Activated B cell treated with CpG ODN at 0.5 μM for 24 hours (primary cell): ENCODE data around the gene BABAM2. TPM values are rescaled to one million over a fixed set of nuclear protein-coding genes. Genes with fewer than 3 reads are reported as not detected.

ENCODE experiments used
- ATAC-seq: fragments of 200-7000 bp; cut with Tn5 transposase; one replicate; pipeline ENCODE4 v1.10.0; 2021; ENCODE audit warnings: low read depth, mild to moderate bottlenecking, moderate library complexity
- CTCF ChIA-PET: fragments of 350-600 bp; sonication (Branson Sonifier 250); formaldehyde crosslinking; loops from one replicate; lab custom pipeline; 2021; ENCODE audit warnings: antibody characterized with exemption; lab: Charles Lee
- POLR2A ChIA-PET: fragments of 350-600 bp; sonication (Branson Sonifier 250); formaldehyde crosslinking; loops from one replicate; lab custom pipeline; 2021; ENCODE audit warnings: antibody characterized with exemption; lab: Charles Lee
- DNase-seq: peaks from one replicate; pipeline ENCODE4 v3.0.0; 2022
- H3K27ac Mint-ChIP-seq: one replicate; pipeline ENCODE4 v1.8.0; 2020; ENCODE audit warnings: mixed read lengths
- H3K27me3 Mint-ChIP-seq: one replicate; pipeline ENCODE4 v1.8.0; 2021; ENCODE audit warnings: mixed read lengths
- H3K36me3 Mint-ChIP-seq: one replicate; pipeline ENCODE4 v1.8.0; 2021; ENCODE audit warnings: low read depth, mixed read lengths
- H3K4me1 Mint-ChIP-seq: one replicate; pipeline ENCODE4 v1.8.0; 2021; ENCODE audit warnings: mixed read lengths
- H3K4me3 Mint-ChIP-seq: one replicate; pipeline ENCODE4 v1.8.0; 2020; ENCODE audit warnings: mild to moderate bottlenecking, mixed read lengths
- H3K9me3 Mint-ChIP-seq: one replicate; pipeline ENCODE4 v1.8.0; 2020; ENCODE audit warnings: mixed read lengths
- CTCF ChIP-seq: fragments of 200-600 bp; IDR thresholded peaks from one replicate; pipeline ENCODE4 v1.8.0; 2022; ENCODE audit warnings: antibody characterized with exemption, mild to moderate bottlenecking
- intact Hi-C: fragments of 100-400 bp; cut with micrococcal nuclease; formaldehyde crosslinking; loops from one replicate; pipeline ENCODE4 v1.15.1; 2024
- total RNA-seq: library from RNA; stranded (reverse); gene quantifications from 2 replicates; pipeline ENCODE4 v1.2.3, GENCODE V29; 2022

The BABAM2 gene
- total RNA-seq, 1 donor from 2014 or later = 55.6 TPM

DNA sequence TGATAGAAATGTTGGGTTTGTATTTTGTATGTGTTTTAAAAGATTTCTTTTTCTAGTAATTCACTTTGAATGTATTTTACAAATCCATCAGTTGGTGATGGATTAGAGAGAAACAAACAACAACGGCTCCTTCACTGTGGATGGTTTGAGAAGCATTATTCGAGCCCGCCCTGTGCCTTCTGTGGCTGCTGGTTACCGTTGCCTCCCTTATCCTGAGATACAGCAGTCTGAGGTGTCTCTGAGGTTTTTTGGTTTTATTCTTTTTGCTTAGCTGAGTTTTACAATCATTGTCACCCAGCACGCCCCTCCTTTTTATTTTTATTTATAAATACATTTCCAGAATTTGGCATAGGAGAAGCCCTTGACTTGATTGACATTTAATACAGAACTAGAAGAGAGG lies 168.3 kb downstream of the BABAM2 start:
- H3K27ac Mint-ChIP-seq = no peak overlapping the region
- intact Hi-C loops = no loop called here
- no peak for ATAC-seq
- H3K36me3 Mint-ChIP-seq = peaks cover 21% of the 10 kb centered on the region
- DNase-seq = no peak
- no peaks in the 10 kb centered on the region for H3K4me1 Mint-ChIP-seq
- ChIA-PET POLR2A (no interaction called here), CTCF (no interaction called here)
- TF ChIP-seq CTCF = no peak
- no peak overlapping the region for H3K4me3 Mint-ChIP-seq
- no peaks in the 10 kb centered on the region for H3K27me3 Mint-ChIP-seq
- H3K9me3 Mint-ChIP-seq = no peaks in the 10 kb centered on the region

GRCh38 chr2:28062867-28063266 lies 172.3 kb downstream of the BABAM2 start:
- no peak for TF ChIP-seq CTCF
- ATAC-seq (no peak), DNase-seq (no peak)
- intact Hi-C loops = no loop called here
- ChIA-PET POLR2A (no interaction called here), CTCF (no interaction called here)
- H3K4me1 Mint-ChIP-seq = no peaks in the 10 kb centered on the region
- peaks cover 20% of the 10 kb centered on the region for H3K36me3 Mint-ChIP-seq
- H3K9me3 Mint-ChIP-seq = no peaks in the 10 kb centered on the region
- H3K4me3 Mint-ChIP-seq = no peak overlapping the region
- no peak overlapping the region for H3K27ac Mint-ChIP-seq
- no peaks in the 10 kb centered on the region for H3K27me3 Mint-ChIP-seq

DNA sequence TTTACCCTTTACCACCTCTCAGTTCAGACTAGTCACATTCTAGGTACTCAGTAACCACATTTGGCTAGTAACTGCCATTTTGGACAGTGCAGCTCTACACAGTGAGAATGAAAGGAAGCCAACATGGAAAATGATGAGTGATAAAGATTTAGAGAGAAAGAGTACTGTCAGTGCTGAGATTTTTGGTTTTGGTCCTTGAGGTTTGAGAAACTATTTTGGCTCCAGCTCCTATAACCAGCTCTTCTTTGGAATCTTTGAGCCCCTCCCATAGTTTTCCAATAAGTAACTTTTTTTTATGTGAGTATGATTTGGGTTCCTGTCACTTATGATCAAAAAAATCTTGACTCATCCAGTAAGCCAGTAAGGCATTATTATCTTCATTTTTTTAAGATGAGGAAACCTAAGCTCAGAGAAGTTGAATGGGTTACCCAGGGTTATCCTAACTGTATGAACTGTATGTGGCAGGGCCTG lies 173.0 kb downstream of the BABAM2 start:
- CTCF ChIA-PET = no interaction called here
- Mint-ChIP-seq H3K27me3 (no peaks in the 10 kb centered on the region), H3K9me3 (no peaks in the 10 kb centered on the region), H3K4me1 (no peaks in the 10 kb centered on the region), H3K27ac (no peak overlapping the region), H3K36me3 (peaks cover 20% of the 10 kb centered on the region), H3K4me3 (no peak overlapping the region)
- ATAC-seq (no peak), DNase-seq (no peak)
- intact Hi-C loops = no loop called here
- POLR2A ChIA-PET = no interaction called here
- no peak for TF ChIP-seq CTCF

DNA sequence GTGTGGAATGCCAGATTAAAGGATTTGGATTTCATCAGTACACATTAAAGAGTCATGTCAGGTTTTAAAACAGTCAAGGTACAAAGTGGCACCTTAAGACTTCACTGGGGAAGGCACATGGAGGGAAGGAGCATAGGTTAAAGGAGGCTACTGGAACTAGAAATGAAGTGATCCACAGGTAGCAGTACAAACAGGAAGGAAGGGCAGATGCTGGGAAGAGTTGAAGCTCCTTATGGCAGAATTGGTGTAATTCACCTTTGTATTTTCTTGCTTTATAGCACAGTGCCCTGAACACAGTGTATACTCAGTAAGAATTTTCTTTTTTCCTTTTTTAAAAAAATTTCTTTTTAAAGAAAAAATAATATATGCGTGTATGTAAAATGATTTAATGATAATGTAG lies 177.1 kb downstream of the BABAM2 start:
- H3K9me3 Mint-ChIP-seq = no peaks in the 10 kb centered on the region
- no peak overlapping the region for H3K27ac Mint-ChIP-seq
- no peak overlapping the region for H3K4me3 Mint-ChIP-seq
- no peaks in the 10 kb centered on the region for H3K27me3 Mint-ChIP-seq
- ChIA-PET CTCF (no interaction called here), POLR2A (no interaction called here)
- peaks cover 7% of the 10 kb centered on the region for H3K36me3 Mint-ChIP-seq
- intact Hi-C loops = no loop called here
- TF ChIP-seq CTCF = no peak
- no peaks in the 10 kb centered on the region for H3K4me1 Mint-ChIP-seq
- no peak for ATAC-seq
- no peak for DNase-seq

- DNase-seq (no peak), ATAC-seq (no peak)
- no peak for TF ChIP-seq CTCF
- H3K27ac Mint-ChIP-seq = no peak overlapping the region
- CTCF ChIA-PET = no interaction called here
- H3K36me3 Mint-ChIP-seq = peaks cover 6% of the 10 kb centered on the region
- POLR2A ChIA-PET = no interaction called here
- no peaks in the 10 kb centered on the region for H3K27me3 Mint-ChIP-seq
- no peaks in the 10 kb centered on the region for H3K4me1 Mint-ChIP-seq
- H3K4me3 Mint-ChIP-seq = no peak overlapping the region
- intact Hi-C loops = no loop called here
- no peaks in the 10 kb centered on the region for H3K9me3 Mint-ChIP-seq
These were observed 177.6 kb downstream of the BABAM2 start for GRCh38 chr2:28068088-28068487.
